ENCODE results near the gene CENPX. TPM values are rescaled to one million over a fixed set of nuclear protein-coding genes. Genes with fewer than 3 reads are reported as not detected.

Gene CENPX
- total RNA-seq, 1 experiment from 2014 or later, result 187 TPM

GRCh38 chr17:82049106-82049505 is 26.4 kb upstream of the CENPX start:
- TF ChIP-seq POLR2AphosphoS5 (IDR thresholded peaks at IDR 0.05; ENCODE audit: low read depth, low read length) (no peak), SIN3A (IDR thresholded peaks at IDR 0.05; ENCODE audit: borderline replicate concordance, insufficient read depth, low read depth, low read length) (no peak), CTCF (IDR thresholded peaks at IDR 0.05) (no peak), REST (IDR thresholded peaks at IDR 0.05; ENCODE audit: insufficient read depth in 1 of 2, low read depth in 2 of 2, low read length in 1 of 2) (no peak), TCF7L2 (IDR thresholded peaks at IDR 0.05; ENCODE audit: low read depth, low read length) (no peak)
- intact Hi-C loops (cut with micrococcal nuclease; ENCODE audit: unreplicated experiment), result no loop called here
- Histone ChIP-seq H3K36me3 (ENCODE audit: control insufficient read depth, insufficient read depth, low read length) (peaks cover 6% of the 10 kb centered on the region; the same call in 1 of the 2 replicates), H3K9me3 (ENCODE audit: control insufficient read depth, insufficient read depth, low read depth, low read length) (no peaks in the 10 kb centered on the region), H3K27me3 (ENCODE audit: control insufficient read depth, insufficient read depth, low read length) (no peaks in the 10 kb centered on the region), H3K27ac (ENCODE audit: low read length) (no peak overlapping the region), H3K4me3 (ENCODE audit: low read depth in 2 of 2, low read length in 2 of 2) (no peak overlapping the region), H3K4me1 (ENCODE audit: control insufficient read depth, insufficient read depth, low read length) (peaks cover 17% of the 10 kb centered on the region; the same call in 1 of the 2 replicates)
- no peak for ATAC-seq
- POLR2A ChIA-PET, result no interaction called here
- CTCF ChIA-PET, result no interaction called here
- no TSS peak for BruUV-seq (replicated peaks)
- no peak for DNase-seq (ENCODE audit: low read depth, low spot score)
- in situ Hi-C loops (cut with HindIII; ENCODE audit: low pct_unique_long_range_greater_than_20kb, low sequenced_read_pairs), result no loop called here

GRCh38 chr17:82048571-82048971 is 25.9 kb upstream of the CENPX start:
- Histone ChIP-seq H3K27me3 (ENCODE audit: control insufficient read depth, insufficient read depth, low read length) (no peaks in the 10 kb centered on the region), H3K4me3 (ENCODE audit: low read depth in 2 of 2, low read length in 2 of 2) (no peak overlapping the region), H3K9me3 (ENCODE audit: control insufficient read depth, insufficient read depth, low read depth, low read length) (no peaks in the 10 kb centered on the region), H3K4me1 (ENCODE audit: control insufficient read depth, insufficient read depth, low read length) (peaks cover 15% of the 10 kb centered on the region; the same call in 1 of the 2 replicates), H3K36me3 (ENCODE audit: control insufficient read depth, insufficient read depth, low read length) (peaks cover 6% of the 10 kb centered on the region; the same call in 1 of the 2 replicates), H3K27ac (ENCODE audit: low read length) (no peak overlapping the region)
- ATAC-seq (no peak), DNase-seq (ENCODE audit: low read depth, low spot score) (no peak)
- intact Hi-C loops (cut with micrococcal nuclease; ENCODE audit: unreplicated experiment), result no loop called here
- in situ Hi-C loops (cut with HindIII; ENCODE audit: low pct_unique_long_range_greater_than_20kb, low sequenced_read_pairs), result no loop called here
- CTCF ChIA-PET, result no interaction called here
- POLR2A ChIA-PET, result no interaction called here
- TF ChIP-seq CTCF (IDR thresholded peaks at IDR 0.05), result no peak
- no peak for TF ChIP-seq POLR2AphosphoS5 (IDR thresholded peaks at IDR 0.05; ENCODE audit: low read depth, low read length)
- no peak for TF ChIP-seq SIN3A (IDR thresholded peaks at IDR 0.05; ENCODE audit: borderline replicate concordance, insufficient read depth, low read depth, low read length)
- no peak for TF ChIP-seq REST (IDR thresholded peaks at IDR 0.05; ENCODE audit: insufficient read depth in 1 of 2, low read depth in 2 of 2, low read length in 1 of 2)
- TF ChIP-seq TCF7L2 (IDR thresholded peaks at IDR 0.05; ENCODE audit: low read depth, low read length), result no peak
- BruUV-seq (replicated peaks), result no TSS peak
